Measurements from ENCODE around the gene HCFC2.

Gene HCFC2

DNA sequence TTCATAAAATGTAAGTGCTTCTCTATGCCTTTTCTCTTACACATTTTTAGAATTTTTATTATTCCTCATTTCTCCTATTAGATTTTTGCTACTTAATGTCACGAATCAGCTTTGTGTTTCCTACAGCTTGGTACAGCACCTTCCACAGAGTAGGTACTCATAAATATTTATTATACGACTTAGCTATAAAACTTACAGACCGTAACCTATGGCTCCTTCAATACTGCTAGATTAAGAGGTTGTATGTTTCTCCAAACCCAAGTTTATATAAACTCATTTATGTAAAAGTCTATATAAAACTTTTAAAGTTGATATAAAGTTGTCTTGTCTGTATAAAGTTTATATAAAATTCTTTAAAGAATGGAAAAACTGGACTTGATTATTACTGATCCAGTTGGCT is 62.2 kb downstream of the HCFC2 start:
- no peak for FAIRE-seq

DNA sequence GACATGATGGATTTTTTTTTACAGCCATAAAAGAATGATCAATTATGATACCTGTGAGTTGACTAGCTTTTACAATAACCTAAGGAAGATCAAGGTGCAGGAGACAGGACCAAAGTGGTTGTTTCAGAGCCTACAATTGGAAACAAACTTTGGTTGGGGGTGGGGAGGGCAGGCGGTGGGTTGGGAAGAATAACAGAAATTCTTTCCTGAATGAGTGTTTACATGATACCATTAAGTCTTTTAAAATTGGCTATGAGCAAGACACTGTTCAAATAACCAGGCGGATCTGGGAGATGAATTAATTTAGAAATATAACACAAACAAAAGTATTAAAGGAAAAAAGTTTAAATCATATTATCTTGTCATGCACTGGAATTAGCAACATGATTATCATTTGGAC is 66.4 kb downstream of the HCFC2 start:
- no peak for FAIRE-seq

DNA sequence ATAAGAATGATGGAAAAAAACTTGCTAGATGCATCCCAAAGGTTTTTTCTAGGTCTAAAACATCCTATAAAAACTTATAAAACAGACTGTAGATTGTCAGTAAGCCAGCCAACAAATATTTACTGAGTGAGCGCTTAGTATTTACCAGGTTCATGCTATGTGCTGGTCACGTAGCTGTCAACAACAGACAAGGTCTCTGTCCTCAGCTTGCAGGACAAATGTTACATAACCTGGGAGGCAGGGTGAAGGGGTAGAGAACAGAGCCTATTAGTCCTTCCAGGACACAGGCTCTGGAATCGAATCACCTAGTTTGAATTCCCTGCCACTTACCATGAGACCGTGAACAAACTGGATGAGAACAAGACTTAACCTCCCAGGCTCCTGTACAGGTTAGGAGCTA is 67.3 kb downstream of the HCFC2 start:
- no peak for FAIRE-seq

DNA sequence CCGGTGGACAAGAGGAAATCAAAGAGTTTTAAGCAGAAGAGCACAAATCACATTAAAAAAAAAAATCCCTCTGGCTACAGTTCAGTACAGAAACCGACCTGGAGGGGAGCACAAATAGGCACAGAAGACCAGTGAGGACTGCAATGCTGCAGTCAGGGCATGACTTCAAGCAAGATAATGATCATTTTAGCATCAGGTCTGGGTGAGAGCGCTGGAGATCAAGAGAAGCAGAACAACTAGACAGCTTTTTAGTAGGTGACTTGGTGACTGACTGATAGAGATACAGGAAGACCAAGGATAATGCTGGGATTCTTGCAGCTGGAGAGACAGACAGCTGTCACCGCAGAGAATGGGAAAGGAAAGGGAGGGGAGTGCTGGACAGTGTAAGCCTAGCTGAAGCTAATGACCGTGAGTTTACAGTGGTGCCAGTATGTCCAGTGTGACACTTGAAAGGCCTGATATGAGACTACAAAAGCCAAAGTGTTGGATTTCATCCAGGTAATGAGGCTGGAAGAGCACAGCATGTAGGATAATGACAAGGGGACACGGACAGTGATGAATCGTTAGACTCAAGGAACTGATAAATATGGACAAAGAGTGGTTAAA is 68.1 kb downstream of the HCFC2 start:
- no peak for FAIRE-seq

DNA sequence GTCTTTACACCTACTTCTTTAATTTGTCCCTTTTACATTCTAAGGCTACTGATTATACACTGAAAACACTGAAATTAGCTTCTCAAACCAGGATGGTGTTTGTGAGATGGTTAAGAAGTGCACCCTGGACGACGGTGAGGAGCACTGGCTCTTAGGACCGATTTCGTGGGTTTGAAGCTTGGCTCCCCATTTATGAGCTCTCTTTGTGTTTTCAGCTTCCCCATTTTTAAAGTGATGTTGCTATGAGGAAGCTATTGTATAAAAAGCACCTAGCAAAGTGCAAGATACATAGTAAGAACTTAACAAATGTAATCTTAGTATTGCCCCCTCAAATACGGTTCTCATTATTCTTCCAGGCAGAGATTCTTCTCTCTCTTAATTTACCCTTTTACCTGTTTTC is 69.0 kb downstream of the HCFC2 start:
- FAIRE-seq, result no peak

DNA sequence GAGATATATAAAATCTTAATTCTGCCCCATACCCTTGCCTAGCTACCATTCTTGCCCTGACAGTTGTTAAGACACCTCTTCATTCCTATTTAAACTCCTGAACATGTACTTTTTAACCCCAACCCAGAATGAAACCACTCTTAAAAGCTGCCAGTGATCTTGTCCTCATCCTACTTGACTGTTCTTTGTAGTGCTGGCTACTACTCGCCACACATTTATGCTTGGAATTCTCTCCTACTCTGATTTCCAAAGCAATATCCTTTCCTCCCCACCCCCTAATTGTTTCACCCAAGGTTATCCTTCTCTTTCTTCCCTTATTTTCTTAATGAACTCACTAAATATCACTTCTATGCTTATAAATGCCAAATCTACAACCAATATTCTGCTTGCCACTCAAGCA is 69.5 kb downstream of the HCFC2 start:
- FAIRE-seq, result no peak

DNA sequence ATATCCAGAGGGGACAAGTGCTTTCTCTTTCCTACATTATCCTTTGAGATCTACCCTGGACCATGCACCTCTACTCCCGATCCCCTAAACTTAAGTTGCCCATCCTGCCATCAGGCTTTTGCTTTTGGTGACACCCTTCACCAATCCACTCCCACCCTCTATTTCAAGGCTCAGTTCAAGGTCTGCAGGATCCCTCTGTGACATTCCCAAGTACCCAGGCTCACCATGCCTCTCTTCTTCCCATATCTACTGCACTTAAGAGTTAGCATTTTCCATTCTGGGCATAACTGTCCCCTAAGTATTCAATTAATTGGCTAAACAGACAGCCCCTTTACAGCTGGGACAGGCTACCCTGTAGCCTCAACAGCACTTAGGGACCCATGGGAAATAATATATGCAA is 70.6 kb downstream of the HCFC2 start:
- no peak for FAIRE-seq

DNA sequence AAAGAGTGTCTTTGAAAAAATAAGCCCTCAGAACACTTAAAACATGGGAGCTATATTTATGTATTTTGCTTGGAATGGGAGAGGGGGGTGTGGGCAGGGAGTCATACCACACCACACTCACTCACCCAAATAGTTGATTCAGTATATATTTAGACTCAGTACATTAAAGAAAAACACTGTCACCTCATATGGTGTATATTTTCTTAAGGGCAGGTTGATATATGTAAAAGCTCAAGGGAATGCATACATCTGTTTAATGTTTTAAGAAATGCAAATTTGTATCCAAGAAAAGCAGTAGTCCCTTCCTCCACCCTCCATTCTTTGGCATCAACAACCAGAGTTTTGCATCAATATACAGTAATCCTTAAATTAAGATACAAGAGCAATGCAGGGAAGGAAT is 72.2 kb downstream of the HCFC2 start:
- FAIRE-seq, result no peak

DNA sequence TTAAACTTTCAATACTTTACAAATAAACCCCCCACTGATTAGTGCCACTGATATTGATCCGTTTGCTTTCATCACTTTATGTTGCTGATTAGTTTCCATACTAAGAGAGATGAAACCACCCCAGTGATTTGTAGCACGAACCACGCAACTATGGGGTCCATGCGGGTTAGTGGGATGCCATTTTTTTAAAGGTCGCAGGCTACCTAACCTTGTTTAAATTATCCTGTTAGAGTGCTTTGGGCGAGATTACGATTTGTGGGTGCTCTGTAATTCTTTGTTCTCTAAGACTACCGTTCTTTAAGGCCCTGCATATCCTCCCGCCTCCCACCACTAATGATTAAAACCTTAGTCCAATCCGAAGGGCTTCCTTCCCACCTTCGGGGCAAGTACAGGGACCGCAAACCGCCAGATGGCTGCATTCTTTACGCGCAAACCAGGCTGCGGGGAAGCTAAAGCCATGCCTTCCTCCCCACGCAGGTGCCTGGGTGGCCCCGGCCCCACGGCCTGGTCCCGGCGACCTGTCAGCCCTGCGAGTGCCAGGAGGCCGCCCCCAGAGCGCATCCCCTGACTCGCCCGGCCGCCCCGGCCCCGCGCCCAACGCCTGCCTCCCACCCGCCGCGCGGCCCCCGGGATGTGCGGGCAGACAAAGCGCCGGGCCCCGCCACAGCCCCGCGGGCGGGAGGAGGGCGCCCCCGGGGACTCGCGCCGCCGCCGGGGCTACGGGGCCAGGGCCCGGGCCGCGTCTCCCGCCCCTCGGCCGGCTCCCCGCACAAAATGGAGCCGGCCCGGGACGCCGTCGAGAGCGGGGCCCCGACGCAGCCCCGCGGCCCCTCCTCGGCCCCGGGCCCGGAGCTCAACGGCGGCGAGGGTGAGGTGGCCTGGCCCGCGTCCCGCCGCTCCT is 72.9 kb downstream of the HCFC2 start:
- FAIRE-seq, result no peak

DNA sequence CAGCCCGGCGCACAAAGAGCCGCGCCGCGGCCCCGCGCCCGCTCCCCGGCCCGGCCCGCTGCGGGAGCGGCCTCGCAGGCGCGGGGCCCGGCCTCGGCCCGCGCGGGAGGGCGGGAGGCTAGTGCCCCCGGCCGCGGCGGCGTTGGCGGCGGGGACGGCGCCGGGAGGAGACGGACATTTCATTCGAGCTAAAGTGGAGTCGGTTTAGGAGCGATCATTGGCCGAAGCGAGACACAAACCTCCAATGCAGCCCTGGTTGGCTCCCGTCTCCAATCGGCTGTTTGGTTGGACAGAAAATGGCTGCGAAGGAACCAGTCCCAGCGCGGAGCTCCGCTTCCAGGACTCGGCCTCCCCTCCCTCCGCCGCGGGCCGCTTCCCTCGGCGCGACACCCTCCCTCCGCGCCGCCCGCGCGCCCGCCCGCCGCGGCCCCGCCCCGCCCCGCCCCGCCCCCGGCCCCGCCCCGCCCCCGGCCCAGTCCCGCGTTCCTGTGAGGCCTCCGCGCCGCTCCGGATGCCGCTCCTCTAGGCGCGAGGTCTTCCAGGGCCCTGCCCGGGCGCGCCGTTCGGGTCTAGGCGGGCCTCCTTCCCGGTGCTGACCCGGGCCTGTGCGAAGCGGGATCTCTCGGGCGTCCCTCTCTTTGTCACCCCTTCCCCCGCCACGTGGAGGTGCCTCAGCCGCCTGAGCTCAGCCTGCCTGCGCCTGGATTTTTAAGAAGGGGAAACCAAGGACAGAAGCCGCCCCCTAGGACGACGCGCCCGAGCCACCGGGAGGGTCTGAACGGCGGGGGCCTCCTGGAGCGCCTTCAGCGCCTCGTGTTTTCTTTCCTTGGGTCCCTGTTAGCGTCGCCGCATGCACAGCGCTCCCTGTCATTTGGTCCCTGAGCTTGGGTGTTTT is 73.8 kb downstream of the HCFC2 start, which contains the start of gene NFYB:
Gene NFYB, minus strand, starts transcription at position 309 of the 895 bp plus-strand sequence. CDS start 2,757 bp downstream, outside the sequence.
- FAIRE-seq, result peak; percentile 30

DNA sequence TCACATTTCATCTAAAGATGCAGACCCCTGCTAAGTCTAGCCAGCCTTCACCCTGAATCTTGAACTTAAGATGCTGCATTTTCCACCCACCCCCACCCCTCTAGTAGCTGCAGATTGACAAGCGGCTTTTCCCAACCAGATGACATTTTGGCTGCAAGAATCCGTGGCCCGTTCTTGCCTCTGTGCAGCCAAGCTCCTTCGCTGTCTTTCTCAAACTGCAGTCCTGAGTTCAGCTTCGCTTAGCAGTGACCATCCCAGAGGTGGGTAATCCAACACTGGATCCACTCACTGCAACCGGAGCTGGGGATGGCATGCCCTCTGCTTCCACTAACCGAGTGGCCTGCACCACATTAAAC is 74.4 kb downstream of the HCFC2 start:
- no peak for FAIRE-seq

DNA sequence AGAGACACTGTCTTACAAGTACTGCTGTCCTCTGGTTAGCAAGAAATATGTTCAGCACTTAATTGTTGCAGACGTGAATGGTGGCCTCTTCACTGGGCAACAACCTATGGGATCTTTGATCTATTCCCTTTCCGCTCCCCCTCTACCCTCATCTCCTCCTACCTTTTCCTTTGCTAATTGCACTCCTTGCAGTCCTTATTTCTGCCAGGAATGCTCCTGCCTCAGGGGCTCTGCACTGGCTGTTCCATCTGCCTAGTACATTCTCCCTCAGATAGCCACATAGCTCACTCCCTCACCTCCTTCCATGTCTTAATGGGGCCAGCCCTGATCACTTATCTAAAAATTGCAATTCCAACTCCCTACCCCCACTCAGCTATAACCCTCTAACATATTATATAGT is 78.2 kb downstream of the HCFC2 start:
- FAIRE-seq, result no peak

DNA sequence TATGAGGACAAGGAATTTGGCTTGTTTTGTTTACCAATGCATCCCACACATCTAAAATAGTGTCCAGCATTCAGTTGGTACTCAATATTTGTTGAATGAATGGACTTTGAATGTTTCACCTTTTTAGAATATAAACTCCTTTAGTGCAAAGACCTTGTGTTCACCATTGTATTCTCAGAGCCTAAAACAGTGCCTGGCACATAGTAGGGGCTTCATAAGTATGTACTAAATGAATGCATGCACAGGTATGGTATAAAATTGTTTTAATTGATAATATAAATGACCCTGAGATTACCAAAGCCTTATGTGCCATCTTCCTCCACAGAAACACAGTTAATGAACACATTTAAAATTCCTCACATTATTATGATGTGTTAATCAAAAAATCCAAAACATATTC is 78.7 kb downstream of the HCFC2 start:
- FAIRE-seq, result no peak

DNA sequence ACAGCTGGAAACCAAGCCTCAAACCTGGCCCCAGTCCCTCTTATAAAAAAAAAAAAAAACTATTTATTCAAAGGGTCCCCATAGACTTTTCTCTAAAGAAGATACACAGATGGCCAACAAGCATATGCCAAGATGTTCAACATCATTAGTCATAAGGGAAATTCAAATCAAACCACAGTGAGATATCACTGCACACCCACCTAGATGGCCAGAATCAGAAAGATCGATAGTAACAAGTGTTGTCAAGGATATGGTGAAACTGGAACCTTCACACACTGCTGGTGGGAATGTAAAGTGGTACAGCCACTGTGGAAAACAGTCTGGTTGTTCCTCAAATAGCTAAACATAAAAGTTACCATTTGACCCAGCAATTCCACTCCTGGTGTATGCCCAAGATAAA is 79.6 kb downstream of the HCFC2 start:
- FAIRE-seq, result no peak

DNA sequence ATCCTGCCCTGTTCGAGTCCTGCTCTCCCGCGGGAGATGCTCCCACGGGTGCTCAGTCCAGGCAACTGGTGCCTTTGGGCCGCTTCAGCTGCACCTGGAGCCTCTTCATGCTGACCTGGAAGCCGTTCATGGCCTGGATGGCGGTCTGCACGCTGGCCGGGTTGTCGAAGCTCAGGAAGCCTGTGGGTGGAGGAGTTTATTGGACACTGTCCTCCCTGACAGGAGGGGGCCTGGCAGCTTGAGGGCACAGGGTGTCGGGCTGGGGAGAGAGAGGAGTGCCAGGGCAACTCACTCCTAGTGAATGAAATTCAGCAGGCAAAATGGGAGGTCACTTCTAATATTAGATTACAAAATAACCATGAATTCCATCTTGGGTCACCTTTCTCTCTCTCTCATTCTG is 83.0 kb downstream of the HCFC2 start:
- no peak for FAIRE-seq

DNA sequence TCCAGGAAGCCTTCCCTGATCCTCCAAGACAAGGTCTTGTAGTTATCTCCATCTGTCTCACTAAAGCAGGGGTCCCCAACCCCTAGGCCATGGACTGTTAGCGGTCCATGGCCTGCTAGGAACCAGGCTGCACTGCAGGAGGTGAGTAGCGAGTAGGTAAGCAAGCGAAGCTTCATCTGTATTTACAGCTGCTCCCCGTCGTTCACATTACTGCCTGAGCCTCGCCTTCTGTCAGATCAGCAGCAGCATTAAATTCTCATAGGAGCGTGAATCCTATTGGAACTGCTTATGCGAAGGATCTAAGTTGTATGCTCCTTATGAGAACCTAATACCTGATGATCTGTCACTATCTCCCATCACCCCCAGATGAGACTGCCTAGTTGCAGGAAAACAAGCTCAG is 86.1 kb downstream of the HCFC2 start:
- no peak for FAIRE-seq

DNA sequence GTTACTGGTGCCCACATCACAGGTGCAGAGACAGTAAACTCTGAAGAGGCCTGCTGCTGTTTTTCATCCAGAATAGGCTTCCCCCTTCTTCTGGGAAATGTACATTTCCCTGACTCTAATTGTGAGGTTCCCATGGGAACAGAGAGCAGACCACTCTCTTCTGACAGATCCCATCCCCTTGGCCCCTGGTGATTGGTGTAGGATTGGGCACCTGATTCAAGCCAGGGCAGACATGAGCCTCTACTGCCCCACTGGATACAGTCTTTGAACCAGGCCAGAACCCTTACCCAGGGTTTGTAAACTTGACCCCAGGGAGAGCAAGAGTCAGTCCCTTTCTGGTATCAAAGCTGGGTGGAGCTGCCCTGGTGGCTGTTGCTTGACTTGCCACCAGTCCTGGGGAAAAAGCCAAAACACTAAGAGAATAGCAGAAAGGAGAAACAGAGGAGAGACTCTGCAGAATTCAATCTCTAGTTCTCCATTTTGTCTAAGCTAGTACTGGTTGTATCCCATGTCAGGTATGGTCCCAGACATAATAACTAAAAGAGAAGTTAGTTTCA is 88.4 kb downstream of the HCFC2 start:
- no peak for FAIRE-seq

DNA sequence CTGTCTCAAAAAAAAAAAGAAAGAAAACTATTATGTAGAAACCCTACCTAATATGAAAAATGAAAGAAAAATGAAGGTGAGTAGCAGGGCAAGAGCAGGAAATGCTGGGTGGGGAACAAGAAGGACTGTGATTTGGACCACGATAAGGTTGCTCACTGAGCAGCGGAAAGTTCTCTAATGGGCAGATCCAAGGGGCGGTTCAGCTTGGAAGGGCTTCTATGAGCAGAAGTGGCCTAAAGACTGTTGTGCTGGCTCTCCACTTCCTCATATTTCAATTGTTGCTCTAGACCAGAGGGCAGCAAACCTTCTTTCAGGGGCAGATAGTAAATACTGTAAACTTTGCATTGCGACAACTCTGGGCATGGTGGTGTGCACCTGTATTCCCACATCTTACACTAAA is 90.0 kb downstream of the HCFC2 start:
- no peak for FAIRE-seq

DNA sequence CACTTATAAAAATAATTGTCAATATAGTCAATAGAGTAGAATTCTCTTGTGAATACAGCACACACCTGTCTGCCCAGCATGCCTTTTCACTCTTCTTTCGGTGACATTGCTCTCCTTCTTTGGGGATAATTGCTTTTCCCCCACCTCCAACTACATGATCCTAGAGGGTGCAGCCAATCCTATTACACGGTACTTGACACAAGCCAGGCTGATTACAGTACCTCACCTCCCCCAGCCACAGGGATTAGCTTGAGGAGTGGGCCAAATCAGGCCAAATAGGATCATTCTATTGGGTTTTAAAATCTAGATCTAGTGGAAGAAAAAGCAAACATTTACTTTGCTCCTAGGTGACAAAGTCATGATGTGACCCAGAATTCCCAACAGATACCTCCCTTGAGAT is 90.5 kb downstream of the HCFC2 start:
- FAIRE-seq, result no peak
